GM23338 (cell line): ENCODE results near the gene SUV39H2.
"Not testable (repeated sequence)": the region's sequence is repeated elsewhere in the genome, so short reads cannot be mapped to it uniquely, and the experiment has no call there.

ENCODE experiments used
- CREB1 ChIP-seq: fragments of 250-450 bp; sonication (Bioruptor Pico); IDR thresholded peaks from 2 replicates; pipeline ENCODE4 v1.5.0; 2020; ENCODE audit warnings: low read depth, mild to moderate bottlenecking, moderate library complexity
- CTCF ChIP-seq, 2 experiments: fragments of 200-600 bp in 1 of 2; sonication (generic) in 1 of 2; conservative IDR thresholded peaks; 2 replicates each; pipeline versions ENCODE4 v1.5.1 to v1.6.1; 2016 to 2017; ENCODE audit warnings: antibody characterized with exemption in 2 of 2, low read depth in 2 of 2, mild to moderate bottlenecking in 2 of 2, moderate library complexity in 1 of 2

DNA sequence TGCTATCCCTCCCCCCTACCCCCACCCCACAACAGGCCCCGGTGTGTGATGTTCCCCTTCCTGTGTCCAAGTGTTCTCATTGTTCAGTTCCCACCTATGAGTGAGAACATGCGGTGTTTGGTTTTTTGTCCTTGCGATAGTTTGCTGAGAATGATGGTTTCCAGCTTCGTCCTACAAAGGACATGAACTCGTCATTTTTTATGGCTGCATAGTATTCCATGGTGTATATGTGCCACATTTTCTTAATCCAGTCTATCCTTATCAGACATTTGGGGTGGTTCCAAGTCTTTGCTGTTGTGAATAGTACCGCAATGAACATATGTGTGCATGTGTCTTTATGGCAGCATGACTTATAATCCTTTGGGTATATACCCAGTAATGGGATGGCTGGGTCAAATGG is 14.2 kb upstream of the SUV39H2 start:
- not testable (repeated sequence) for TF ChIP-seq CREB1 (CRISPR knock-in tag); CTCF (conservative IDR thresholded peaks at IDR 0.05; ENCODE audit: low read depth in 2 of 2)
